Adipose tissue (tissue), 3 donors: ENCODE results near the gene SLC12A8. TPM values are rescaled to one million over a fixed set of nuclear protein-coding genes. Genes with fewer than 3 reads are reported as not detected.

Source experiments
- H3K27ac ChIP-seq: one replicate; pipeline ENCODE4 v1.5.1; 2013; ENCODE audit warnings: low read depth, low read length
- WGBS, 3 donors: extraction: QIAGEN DNeasy Blood & Tissue Kit; methylation state at CpG; one replicate each; pipeline ENCODE4 v1.1.7; 2013; 5-methylcytosine and 5-hydroxymethylcytosine counted together
- polyA plus RNA-seq, 3 donors: library from polyadenylated mRNA; stranded (reverse); fragments of 200-250 nt; gene quantifications; one replicate each; pipeline ENCODE4 v1.2.3, GENCODE V29; 2013
- donor health status: healthy with polysubstance abuse.
- donor health status: Bipolar disorder and iron deficiency.
- donor health status: healthy.

SLC12A8 gene
- polyA plus RNA-seq, 3 donors: 1.6 to 4.1 (median 3.0) TPM

- WGBS, 3 donors: 74 to 79% (median 76%) methylated on average over 7 of the region's 7 CpGs
- H3K27ac ChIP-seq: no peak overlapping the region
Measured at GRCh38 chr3:125191730-125192129, 20.8 kb downstream of the SLC12A8 start.

GRCh38 chr3:125191256-125191655, 21.3 kb downstream of the SLC12A8 start:
- WGBS, 3 donors: 72 to 85% (median 83%) methylated on average over 4 of the region's 4 CpGs
- H3K27ac ChIP-seq: no peak overlapping the region

- 60 to 95% (median 61%) methylated on average over 3 of the region's 3 CpGs for WGBS, 3 donors
- no peak overlapping the region for H3K27ac ChIP-seq
Measured at GRCh38 chr3:125190786-125191185, 21.8 kb downstream of the SLC12A8 start.

GRCh38 chr3:125189378-125190165, 23.0 kb downstream of the SLC12A8 start:
- WGBS, 3 donors: 98 to 99% (median 98%) methylated on average over 7 of the region's 7 CpGs
- H3K27ac ChIP-seq: no peak overlapping the region

- WGBS, 3 donors: 97 to 100% (median 97%) methylated on average over 2 of the region's 2 CpGs
- no peak overlapping the region for H3K27ac ChIP-seq
Measured at GRCh38 chr3:125188955-125189354, 23.6 kb downstream of the SLC12A8 start.

- WGBS, 3 donors: 81 to 83% (median 83%) methylated on average over 5 of the region's 5 CpGs
- H3K27ac ChIP-seq: no peak overlapping the region
Measured at GRCh38 chr3:125187599-125187910, 25.0 kb downstream of the SLC12A8 start.

GRCh38 chr3:125186800-125187598, 25.5 kb downstream of the SLC12A8 start:
- no peak overlapping the region for H3K27ac ChIP-seq
- 92 to 95% (median 93%) methylated on average over 19 to 20 of the region's 20 CpGs for WGBS, 3 donors

- WGBS, 3 donors: 56 to 65% (median 64%) methylated on average over 10 of the region's 10 CpGs
- H3K27ac ChIP-seq: no peak overlapping the region
Measured at GRCh38 chr3:125186261-125186787, 26.2 kb downstream of the SLC12A8 start.

- no peak overlapping the region for H3K27ac ChIP-seq
- 74 to 90% (median 81%) methylated on average over 3 of the region's 3 CpGs for WGBS, 3 donors
Measured at GRCh38 chr3:125185805-125186204, 26.7 kb downstream of the SLC12A8 start.

- 90 to 100% (median 92%) methylated on average over 1 of the region's 1 CpG for WGBS, 3 donors
- no peak overlapping the region for H3K27ac ChIP-seq
Measured at GRCh38 chr3:125179884-125180240, 32.7 kb downstream of the SLC12A8 start.

GRCh38 chr3:125179143-125179883, 33.2 kb downstream of the SLC12A8 start:
- 72 to 74% (median 72%) methylated on average over 3 of the region's 3 CpGs for WGBS, 3 donors
- no peak overlapping the region for H3K27ac ChIP-seq

GRCh38 chr3:125177746-125178145, 34.8 kb downstream of the SLC12A8 start:
- no peak overlapping the region for H3K27ac ChIP-seq
- 94 to 96% (median 94%) methylated on average over 13 of the region's 13 CpGs for WGBS, 3 donors

GRCh38 chr3:125175295-125176078, 37.1 kb downstream of the SLC12A8 start:
- 80 to 87% (median 80%) methylated on average over 7 of the region's 7 CpGs for WGBS, 3 donors

GRCh38 chr3:125172346-125172745, 40.2 kb downstream of the SLC12A8 start:
- WGBS, 3 donors: 65 to 94% (median 90%) methylated on average over 2 of the region's 2 CpGs
- no peak overlapping the region for H3K27ac ChIP-seq

More at GRCh38 chr3:125175295-125176078, 37.1 kb downstream of the SLC12A8 start:
- no peak overlapping the region for H3K27ac ChIP-seq

- H3K27ac ChIP-seq: no peak overlapping the region
- 74 to 92% (median 78%) methylated on average over 4 of the region's 4 CpGs for WGBS, 3 donors
Measured at GRCh38 chr3:125168711-125169393, 43.7 kb downstream of the SLC12A8 start.

GRCh38 chr3:125166599-125167136, 45.9 kb downstream of the SLC12A8 start:
- no peak overlapping the region for H3K27ac ChIP-seq

GRCh38 chr3:125165948-125166553, 46.5 kb downstream of the SLC12A8 start:
- WGBS, 3 donors: 91 to 95% (median 92%) methylated on average over 18 of the region's 18 CpGs
- H3K27ac ChIP-seq: no peak overlapping the region

More at GRCh38 chr3:125166599-125167136, 45.9 kb downstream of the SLC12A8 start:
- 72 to 85% (median 75%) methylated on average over 13 of the region's 13 CpGs for WGBS, 3 donors
